GM04503 (cell line): ENCODE results near the gene DDIT4.
"Not testable (repeated sequence)": the region's sequence is repeated elsewhere in the genome, so short reads cannot be mapped to it uniquely, and the experiment has no call there.

Source experiments
- DNase-seq: peaks from one replicate; pipeline ENCODE4 v3.0.0-alpha.2; 2012; ENCODE audit warnings: low read depth

The DDIT4 gene

DNA sequence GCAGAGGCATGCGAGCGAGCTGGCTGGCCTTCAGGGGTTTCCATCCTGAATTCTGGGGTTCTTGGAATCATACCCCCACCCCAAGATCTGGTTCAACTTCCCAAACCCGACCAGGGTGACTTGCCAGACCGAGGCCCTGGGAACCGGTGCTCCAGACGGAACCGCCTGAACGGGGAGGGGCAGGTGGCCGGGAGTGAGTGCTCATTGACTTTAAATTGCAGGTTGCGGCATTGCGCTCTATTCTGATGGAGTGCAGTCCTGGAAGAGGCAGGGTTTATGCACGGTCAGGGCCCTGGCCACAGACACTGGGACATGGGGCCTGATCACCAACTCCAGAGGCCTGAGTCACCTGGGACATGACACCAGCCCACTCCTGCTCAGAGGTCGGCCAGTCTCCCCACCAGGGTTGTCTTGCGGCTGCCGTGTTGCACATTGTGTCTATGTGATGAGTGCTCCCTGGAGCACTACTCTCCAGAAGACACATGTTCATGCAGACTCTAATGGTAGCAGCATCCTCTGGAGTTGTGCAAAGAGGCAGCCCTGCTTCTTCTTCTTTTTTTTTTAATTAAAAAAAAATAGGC, 5.8 kb upstream of the DDIT4 start:
- no peak for DNase-seq

DNA sequence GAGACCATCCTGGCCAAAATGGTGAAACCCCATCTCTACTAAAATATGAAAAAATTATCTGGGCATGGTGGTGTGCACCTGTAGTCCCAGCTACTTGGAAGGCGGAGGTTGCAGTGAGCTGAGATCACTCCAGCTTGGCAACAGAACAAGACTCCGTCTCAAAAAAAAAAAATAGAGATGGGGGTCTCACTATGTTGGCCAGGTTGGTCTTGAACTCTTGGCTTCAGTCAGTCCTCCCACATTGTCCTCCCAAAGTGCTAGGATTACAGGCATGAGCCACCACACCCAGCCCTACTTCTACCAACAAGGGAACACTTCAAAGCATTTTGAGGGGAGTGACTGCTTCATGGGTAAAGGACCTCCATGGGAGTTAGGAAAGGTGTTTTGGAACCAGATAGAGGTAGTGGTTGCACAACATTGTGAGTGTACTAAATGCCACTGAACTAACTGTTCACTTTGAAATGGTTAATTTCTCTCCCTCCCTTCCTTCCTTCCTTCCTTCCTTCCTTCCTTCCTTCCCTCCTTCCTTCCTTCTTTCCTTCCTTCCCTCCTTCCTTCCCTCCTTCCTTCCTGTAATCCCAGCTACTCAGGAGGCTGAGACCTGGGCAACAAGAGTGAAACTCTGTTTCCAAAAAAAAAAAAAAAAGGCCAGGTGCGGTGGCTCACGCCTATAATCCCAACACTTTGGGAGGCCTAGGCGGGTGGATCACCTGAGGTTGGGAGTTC, 5.1 kb upstream of the DDIT4 start:
- DNase-seq, result not testable (repeated sequence)

DNA sequence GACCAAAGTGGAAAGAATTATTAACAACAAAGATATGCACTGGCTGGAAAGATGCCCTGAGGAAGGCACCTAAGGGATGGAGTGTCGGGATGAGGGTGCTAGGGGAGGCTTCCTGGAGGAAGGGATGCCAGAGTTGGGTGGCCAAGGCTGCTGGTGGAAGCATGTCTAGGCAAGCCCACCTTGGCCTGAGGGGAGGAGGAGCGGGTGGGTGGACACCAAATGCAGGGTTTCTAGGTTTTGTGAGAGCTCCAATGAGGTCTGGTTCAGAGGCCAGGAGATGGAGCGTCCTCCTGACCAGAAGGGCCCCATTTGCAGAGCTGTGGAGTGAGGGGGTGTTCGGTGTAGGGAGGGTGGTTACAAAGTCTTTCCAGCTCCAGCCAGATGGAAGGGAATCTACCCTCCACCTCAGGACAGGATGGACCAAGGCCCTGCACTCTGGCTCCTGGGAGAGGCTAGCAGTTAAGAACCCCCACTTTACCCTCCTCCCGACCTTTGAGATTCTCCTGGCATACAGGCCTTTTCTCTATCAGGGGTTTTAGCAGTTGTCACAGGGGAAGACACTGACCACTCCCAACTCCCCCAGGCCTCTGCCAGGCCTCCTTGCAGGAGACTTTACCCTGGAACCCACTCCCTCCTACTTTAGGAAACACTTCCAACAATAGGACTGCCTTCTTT, 3.0 kb upstream of the DDIT4 start:
- DNase-seq, result no peak

DNA sequence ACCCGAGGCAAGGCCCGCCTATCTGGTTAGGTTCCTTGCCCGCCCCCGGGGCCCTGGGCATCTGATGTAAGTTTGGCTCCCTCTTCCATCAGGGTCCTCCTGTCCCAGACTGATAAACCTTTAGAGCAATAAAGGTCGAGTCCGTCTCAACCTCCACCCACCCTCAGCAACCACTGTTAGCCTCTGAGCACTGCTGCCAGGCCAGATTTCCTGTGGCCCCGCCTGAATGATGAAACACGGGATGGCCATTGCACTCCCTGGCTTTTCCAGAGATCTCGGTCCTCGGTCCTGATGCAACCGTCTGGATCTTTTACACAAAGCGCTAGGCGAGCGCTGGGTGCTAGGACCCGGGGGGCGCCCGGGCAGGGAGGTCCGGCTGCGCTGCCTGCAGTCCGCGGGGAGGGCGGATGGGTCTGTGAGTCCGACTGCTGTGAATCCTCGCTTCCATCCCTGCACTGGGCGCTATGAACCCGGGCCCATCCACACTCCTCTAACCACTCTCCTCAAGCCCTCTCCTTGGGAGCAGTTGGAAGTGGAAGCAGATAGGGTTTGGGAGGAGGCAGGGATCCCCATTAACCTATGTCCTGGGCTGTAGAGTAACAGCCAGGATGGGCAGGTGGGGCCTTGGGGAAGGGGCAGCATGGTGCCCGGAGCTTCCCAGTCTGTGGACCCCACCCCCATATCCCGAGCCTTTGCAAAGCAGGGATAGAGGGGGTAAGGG, 875 bp upstream of the DDIT4 start:
- DNase-seq, result peak; percentile 94

DNA sequence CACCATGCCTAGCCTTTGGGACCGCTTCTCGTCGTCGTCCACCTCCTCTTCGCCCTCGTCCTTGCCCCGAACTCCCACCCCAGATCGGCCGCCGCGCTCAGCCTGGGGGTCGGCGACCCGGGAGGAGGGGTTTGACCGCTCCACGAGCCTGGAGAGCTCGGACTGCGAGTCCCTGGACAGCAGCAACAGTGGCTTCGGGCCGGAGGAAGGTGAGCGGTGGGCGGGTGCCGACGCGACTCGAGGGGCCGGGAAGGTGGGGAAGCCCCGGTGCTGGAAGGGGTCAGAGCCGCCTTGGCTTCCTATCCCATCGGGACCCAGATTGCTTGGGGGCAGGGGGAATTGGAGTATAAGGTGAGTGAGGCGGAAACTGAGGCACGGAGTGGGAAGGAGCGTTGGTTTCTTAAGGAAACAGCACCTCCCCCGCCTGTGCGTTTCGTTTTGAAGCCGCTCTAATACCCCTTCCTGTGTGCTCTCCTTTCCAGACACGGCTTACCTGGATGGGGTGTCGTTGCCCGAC, 547 bp downstream of the DDIT4 start:
- DNase-seq, result no peak

DNA sequence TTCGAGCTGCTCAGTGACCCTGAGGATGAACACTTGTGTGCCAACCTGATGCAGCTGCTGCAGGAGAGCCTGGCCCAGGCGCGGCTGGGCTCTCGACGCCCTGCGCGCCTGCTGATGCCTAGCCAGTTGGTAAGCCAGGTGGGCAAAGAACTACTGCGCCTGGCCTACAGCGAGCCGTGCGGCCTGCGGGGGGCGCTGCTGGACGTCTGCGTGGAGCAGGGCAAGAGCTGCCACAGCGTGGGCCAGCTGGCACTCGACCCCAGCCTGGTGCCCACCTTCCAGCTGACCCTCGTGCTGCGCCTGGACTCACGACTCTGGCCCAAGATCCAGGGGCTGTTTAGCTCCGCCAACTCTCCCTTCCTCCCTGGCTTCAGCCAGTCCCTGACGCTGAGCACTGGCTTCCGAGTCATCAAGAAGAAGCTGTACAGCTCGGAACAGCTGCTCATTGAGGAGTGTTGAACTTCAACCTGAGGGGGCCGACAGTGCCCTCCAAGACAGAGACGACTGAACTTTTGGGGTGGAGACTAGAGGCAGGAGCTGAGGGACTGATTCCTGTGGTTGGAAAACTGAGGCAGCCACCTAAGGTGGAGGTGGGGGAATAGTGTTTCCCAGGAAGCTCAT, 1.1 kb downstream of the DDIT4 start:
- DNase-seq, result no peak

DNA sequence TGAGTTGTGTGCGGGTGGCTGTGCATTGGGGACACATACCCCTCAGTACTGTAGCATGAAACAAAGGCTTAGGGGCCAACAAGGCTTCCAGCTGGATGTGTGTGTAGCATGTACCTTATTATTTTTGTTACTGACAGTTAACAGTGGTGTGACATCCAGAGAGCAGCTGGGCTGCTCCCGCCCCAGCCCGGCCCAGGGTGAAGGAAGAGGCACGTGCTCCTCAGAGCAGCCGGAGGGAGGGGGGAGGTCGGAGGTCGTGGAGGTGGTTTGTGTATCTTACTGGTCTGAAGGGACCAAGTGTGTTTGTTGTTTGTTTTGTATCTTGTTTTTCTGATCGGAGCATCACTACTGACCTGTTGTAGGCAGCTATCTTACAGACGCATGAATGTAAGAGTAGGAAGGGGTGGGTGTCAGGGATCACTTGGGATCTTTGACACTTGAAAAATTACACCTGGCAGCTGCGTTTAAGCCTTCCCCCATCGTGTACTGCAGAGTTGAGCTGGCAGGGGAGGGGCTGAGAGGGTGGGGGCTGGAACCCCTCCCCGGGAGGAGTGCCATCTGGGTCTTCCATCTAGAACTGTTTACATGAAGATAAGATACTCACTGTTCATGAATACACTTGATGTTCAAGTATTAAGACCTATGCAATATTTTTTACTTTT, 1.8 kb downstream of the DDIT4 start:
- no peak for DNase-seq

DNA sequence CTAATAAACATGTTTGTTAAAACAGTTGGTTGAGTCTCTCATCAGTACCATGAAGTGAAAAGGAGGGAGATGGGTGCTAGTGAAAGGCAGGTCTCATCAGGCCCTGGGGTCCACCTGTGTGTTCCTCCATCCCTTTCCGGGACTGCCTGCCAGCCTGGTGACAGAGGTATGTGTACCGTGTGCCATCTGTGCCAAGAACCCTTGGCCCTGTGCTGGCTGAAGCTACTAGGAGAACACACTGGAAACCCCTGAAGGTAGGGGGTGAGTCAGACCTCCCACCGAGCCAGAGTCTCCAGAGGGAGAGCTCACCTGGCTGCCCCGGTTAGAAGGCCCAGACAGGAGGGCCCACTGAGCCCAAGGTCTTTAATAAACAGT, 2.3 kb downstream of the DDIT4 start:
- DNase-seq, result no peak

DNA sequence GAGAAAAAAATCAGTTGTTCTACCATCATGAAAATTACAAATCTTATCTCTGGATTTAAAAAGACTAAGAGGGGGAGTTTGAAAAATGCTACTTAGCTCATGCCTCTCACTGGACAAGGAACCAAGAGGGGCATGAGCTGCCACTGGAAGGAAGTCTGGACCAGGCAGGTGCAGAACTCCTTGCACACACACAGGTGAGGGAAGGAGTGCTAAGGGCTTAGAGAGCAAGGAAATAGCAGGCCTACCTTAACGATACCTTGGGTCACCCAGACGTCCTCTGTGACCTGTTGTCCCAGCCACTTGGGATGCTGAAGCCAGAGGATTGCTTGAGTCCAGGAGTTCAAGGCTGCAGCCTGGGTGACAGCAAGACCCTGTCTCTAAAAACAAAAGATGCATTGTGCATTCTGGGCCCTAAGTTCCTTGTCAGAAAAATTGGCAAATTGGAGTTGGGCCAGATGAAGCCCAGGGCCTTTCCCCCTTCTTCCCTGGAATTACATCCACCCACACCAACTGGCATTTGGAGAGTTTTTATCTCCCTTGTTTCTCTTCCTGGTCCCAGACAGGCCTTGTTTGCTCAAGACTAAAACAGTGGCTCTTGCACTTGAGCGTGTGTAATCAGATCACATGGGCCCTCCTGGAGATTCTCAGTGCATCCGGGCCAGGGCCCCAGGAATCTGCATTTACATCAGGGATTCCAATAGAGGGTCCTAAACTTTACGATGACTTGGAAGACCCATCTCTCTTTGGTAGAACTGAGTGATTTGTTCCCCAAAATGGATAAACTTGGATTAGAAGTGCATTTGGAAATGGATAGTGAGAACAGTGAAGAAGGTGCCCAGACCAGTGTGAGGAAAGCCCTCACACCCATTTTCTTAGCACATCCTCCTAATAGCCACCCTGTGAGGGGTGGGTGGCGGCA, 3.0 kb downstream of the DDIT4 start:
- DNase-seq, result no peak

DNA sequence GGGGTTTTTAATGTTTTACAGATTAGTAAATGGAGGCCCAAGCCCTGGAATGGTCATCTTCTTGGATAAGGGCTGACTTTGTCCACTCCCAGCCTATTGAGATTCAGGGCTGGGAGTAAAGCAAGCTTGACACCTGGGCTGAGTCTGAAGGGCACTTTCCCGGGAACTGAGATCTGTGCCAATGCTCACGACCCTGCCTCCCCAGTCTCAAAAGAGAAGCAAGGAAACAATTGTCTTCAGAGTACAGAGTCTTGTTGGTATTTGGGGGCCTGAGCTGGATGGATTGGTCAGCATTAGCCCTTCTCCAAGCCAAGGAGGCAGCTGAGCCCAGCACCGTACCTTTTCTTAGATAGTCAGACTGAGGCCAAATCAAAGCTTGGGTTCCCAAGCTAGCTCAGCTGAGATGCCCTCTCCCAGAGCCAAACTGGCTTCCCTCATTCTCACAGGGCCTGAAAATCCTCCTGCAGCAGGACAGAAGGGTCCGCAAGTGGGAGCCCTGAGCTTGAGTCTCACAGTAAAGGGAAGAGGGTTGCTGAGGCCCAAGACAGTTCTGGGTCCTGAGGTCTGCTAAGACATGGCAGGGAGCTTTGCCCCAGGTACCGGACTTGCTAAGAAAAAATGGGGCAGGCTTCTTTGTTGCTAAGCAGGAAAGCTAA, 3.7 kb downstream of the DDIT4 start:
- DNase-seq, result no peak

DNA sequence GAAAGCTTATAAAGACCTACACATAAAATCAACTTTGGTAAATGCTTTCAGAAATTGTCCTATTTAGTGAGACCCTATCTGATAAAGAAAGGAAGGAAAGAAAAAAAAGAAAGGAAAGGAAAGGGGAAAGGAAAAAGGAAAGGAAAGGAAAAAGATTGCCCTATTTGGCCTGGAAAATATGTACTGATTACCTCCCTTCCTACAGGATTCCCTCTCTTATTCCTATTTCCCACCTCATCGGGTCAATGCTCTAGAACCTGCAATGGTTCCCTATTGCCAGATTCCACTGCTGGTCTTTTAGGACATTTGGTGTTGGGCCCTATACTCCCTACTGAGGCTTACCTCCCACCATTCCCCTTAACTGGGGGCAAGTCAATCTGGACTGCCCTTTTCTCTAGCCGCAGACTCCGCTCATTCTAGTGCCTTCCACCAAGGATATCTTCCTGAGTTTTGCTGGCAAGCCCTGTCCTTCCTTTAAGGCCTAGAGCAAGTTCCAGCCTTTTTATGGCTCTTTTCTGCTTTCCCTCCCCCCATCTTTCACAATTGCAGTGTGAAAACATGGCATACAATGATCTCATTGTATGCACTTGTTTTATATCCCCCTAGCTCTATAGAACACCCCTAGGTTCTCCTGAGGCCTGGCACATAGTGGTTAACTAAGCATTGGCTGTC, 4.4 kb downstream of the DDIT4 start:
- DNase-seq, result no peak

DNA sequence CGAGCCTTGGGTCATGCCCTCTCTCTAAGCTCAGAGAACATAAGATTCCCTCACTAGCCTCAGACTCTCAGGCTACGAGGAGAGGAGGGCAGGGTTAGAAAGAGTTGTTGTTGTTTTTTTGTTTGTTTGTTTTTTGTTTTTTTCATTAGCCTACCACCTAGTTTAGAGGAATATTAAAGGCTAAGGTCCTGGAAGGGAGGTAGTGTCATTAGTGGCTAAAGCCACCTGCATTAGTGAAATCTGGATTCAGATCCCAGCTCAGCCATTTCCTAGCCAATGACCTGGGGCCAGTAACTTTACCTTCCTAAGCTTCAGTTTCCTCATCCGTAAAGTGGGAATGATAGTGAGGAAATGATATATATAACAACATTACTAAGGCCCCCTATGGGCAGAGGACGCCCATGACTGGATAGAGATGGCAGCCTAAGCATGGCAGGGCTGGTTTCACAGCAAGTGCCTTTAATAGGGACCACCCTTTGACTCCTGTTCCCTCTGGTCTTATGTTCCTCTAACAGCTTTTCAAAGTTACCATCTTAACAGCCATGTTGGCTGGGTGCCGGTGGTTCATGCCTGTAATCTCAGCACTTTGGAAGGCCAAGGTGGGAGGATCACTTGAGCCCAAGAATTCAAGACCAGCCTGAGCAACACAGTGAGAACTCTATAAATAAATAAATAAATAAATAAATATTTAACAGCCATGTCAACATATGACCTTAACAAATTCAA, 5.1 kb downstream of the DDIT4 start:
- DNase-seq, result no peak

DNA sequence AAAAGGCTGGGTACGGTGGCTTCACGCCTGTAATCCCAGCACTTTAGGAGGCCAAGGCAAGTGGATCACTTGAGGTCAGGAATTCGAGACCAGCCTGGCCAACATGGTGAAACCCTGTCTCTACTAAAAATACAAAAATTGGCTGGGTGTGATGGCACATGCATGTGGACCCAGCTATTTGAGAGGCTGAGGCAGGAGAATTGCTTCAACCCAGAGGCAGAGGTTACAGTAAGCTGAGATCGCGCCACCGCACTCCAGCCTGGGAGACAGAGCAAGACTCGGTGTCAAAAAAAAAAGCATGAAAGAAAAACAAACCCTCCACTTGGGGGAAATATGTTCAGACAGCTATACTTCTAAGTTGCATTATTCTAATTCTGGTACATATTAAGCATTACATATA, 5.9 kb downstream of the DDIT4 start:
- not testable (repeated sequence) for DNase-seq

DNA sequence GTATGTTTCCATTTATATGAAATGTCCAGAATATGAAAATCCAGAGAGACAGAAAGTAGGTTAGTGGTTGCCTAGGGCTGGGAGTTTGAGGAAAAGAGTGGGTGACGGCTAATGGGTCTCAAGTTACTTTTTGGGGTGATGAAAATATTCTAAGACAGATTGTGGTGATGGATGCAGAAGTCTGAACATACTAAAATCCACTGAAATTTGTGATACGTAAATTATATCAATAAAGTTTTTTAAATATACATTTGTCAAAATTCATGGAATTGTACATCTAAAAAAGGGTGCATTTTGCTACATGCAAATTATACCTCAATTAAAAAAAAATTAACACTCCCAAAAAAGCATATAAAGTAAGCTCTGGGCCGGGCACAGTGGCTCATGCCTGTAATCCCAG, 9.4 kb downstream of the DDIT4 start:
- no peak for DNase-seq

DNA sequence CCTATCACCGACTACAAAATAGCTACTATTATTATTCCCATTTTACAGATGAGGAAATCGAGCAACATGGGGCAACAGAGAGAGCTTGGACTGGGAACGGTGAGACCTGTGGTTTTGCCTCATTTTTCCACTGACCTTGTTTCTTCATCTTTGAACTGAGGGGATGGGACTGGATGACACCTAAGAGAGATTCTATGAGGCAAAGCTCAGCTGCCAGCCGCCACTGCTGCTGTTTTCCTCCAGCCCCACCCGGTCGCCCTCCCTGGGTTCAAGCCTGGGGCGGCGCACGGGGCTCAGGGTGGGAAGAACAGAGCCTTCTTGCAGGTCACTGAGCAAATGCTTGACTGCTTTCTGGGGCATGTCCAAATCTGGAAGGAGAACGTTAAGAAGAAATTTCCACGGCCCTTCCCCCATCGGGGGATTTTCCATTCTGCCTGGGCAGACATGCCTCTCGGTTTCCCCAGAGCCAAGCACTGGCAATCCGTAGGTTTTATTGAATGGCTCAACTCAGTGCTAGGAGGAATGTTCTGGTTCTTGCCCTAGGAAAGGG, 12.3 kb downstream of the DDIT4 start:
- no peak for DNase-seq

DNA sequence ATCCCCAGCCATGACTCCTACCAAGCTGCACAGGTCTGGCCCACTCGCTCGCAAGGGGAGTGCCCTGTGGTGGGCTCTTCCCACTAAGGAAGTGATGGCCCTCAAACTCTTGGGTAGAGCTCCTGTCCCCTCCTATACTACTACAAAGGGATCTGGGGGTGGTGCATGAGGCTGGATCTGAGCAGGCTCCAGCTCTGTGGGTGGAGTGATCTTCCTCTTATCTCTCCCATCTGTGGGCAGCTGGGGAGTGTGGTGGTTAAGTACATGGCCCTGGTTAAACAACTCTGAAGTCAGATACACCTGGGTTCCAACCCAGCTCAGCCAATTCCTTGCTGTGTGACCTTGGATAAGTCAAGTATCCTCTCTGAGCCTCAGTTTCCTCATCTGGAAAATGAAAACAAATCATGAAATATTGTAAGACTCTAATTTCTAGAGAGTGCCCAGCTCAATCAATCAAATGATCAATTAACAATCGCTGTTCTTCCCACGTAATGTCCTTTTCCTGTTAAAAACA, 17.4 kb downstream of the DDIT4 start:
- DNase-seq, result no peak

DNA sequence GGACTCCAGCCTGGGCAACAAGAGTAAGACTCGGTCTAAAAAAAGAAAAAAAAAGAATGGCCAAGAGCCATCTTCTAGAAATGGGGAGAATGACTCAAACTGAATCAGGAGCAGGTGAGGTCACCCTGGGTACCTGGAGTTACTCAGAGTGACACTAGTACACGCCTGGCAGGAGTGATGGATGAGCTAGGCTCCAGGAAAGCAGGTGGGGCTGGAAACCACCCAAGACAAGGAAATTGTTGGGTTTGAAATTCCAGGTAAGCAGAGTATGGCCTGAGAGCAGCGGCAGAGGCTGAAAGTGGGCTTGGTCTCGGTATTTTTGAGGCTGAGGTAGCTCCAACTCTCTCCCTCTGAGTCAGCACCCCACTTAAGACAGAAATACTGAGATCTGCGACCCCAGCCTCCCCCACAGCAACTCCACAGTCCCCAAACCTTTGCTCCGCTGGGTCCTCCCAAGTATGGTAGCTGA, 18.5 kb downstream of the DDIT4 start:
- no peak for DNase-seq

DNA sequence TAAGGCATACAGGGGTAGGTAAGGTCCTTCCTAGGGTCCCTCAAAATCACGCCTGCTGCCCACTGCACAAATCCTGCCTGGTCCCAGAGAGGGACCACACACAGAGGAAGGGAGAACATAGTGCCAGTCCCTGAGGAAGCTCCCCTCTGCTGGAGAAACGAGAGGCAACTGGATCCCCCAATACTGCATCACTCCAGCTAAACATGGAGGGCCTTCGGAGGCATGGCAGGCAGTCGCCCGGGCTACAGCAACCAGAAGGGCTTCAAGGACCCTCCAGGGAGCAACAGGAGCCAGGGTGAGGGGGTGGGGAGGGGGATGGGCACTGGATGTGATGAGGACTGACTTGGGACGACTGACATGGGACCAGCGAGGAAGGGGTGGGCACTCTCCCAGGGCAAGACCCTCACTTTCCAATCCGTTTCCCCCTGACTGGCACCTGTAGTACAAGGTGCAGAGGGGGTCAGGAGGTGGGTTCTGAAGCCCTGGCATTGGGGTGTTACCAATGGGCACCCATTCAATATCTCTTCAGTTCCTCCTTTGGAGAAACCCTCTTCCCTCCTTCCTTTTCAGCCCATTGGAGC, 21.7 kb downstream of the DDIT4 start:
- DNase-seq, result no peak
